Common myeloid progenitor, CD34-positive (primary cell): ENCODE measurements around the gene KCTD3.

Source experiments
- CTCF ChIA-PET: fragments of 350-600 bp; sonication (Branson Sonifier 250); formaldehyde crosslinking; loops from one replicate; lab custom pipeline; 2021; ENCODE audit warnings: antibody characterized with exemption; lab: Charles Lee
- POLR2A ChIA-PET: fragments of 350-600 bp; sonication (Branson Sonifier 250); formaldehyde crosslinking; loops from one replicate; lab custom pipeline; 2021; ENCODE audit warnings: antibody characterized with exemption; lab: Charles Lee
- DNase-seq, 3 donors: peaks; one replicate each; pipeline versions ENCODE4 v3.0.0 to v3.0.0-alpha.2; 2013
- H3K27ac ChIP-seq, 2 experiments: 1 replicate in 1 of 2; 2 replicates in 1 of 2; pipeline ENCODE4 v1.7.0; 2013; ENCODE audit warnings: inconsistent platforms in 2 of 2, low read length in 2 of 2, mild to moderate bottlenecking in 2 of 2, low read depth in 1 of 2, moderate library complexity in 1 of 2; ENCODE audit not compliant: severe bottlenecking in 2 of 2, insufficient read depth in 1 of 2, poor library complexity in 1 of 2
- H3K27me3 ChIP-seq, 5 experiments: replicated peaks in 2 of 5; 1 replicate in 3 of 5; 2 replicates in 2 of 5; pipeline versions ENCODE4 v1.6.1 to v1.7.0; 2013; ENCODE audit warnings: low read length in 4 of 5, mild to moderate bottlenecking in 2 of 5, moderate library complexity in 2 of 5, inconsistent platforms in 1 of 5; ENCODE audit not compliant: insufficient read depth in 5 of 5, control insufficient read depth in 4 of 5
- H3K36me3 ChIP-seq, 4 experiments: 1 replicate in 2 of 4; 2 replicates in 2 of 4; pipeline versions ENCODE4 v1.6.1 to v1.7.0; 2013; ENCODE audit warnings: low read length in 3 of 4, control low read depth in 1 of 4, mild to moderate bottlenecking in 1 of 4; ENCODE audit not compliant: control insufficient read depth in 4 of 4, insufficient read depth in 4 of 4
- H3K4me1 ChIP-seq, 4 experiments: 1 replicate in 3 of 4; 2 replicates in 1 of 4; pipeline versions ENCODE4 v1.6.1 to v1.7.1; 2013; ENCODE audit warnings: low read length in 3 of 4, mild to moderate bottlenecking in 3 of 4, control low read depth in 1 of 4, inconsistent platforms in 1 of 4, moderate library complexity in 1 of 4; ENCODE audit not compliant: control insufficient read depth in 4 of 4, insufficient read depth in 4 of 4; ENCODE audit errors: control extremely low read depth in 1 of 4
- H3K4me3 ChIP-seq, 7 experiments: 1 replicate in 4 of 7; 2 replicates in 3 of 7; pipeline versions ENCODE4 v1.5.1 to v1.7.0; 2013; ENCODE audit warnings: mild to moderate bottlenecking in 7 of 7, low read length in 6 of 7, moderate library complexity in 6 of 7, inconsistent platforms in 2 of 7, low read depth in 2 of 7, control low read depth in 1 of 7; ENCODE audit not compliant: insufficient read depth in 4 of 7, control insufficient read depth in 1 of 7; ENCODE audit errors: extremely low read depth in 1 of 7
- H3K9me3 ChIP-seq, 5 experiments: 1 replicate in 4 of 5; 2 replicates in 1 of 5; pipeline versions ENCODE4 v1.6.1 to v1.7.1; 2013; ENCODE audit warnings: low read length in 4 of 5, mild to moderate bottlenecking in 2 of 5, inconsistent platforms in 1 of 5, low read depth in 1 of 5, moderate library complexity in 1 of 5; ENCODE audit not compliant: control insufficient read depth in 4 of 5, insufficient read depth in 2 of 5; ENCODE audit errors: control extremely low read depth in 1 of 5
- WGBS: methylation state at CpG from one replicate; pipeline ENCODE4 v1.1.5; 2013; ENCODE audit not compliant: insufficient coverage; 5-methylcytosine and 5-hydroxymethylcytosine counted together

Gene KCTD3

DNA sequence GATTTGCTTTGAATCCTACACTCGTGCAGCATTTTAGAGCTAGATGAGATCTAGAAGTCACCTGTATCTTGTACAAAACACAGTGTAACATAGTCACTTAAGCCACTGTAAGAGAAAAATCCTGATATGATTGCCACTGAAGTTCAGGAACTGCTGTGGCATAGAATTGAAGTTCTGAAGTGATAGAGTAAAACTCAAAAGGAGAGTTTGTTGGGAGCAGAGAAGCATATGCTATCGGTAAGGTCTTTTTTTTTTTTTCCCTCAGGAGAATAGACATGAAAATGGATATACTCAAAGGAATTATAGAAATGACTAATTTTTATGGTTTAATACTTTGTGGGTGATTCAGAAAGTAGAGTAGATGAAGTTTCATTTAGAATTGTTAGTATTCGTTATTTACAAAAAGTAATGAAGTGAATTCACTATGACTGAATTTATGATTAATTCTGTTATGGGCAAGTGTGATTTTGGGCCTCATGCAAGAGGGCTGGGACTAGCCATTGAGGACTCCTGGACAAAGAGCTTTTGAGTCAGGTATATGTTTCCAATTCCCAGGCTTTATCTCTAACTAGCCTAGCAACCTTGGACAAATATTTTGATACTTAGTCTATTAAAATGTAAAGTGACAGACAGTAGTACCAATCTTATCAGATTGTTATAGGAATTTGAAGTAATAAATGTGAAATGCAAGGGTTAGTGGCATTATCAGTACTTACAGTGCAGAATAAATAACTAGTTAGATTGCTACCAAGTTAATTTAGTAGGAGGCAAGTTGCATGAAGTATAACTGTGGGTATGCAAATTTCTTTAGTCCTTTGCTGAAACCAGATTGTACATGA lies 3.1 kb downstream of the KCTD3 start:
- H3K36me3 ChIP-seq = no peaks in the 10 kb centered on the region
- POLR2A ChIA-PET = no interaction called here
- CTCF ChIA-PET = interaction anchor here (1.1 kb wide), 1 partner anchor 10 kb away, joined by 3 read pairs; no protein-coding TSS in a partner anchor
- H3K27ac ChIP-seq = peak overlapping the region in 1 of 2 experiments; percentile 37
- DNase-seq = no peak
- 100% methylated on average over 1 of the region's 3 CpGs for WGBS
- peaks cover 9 to 23% (median 14%) of the 10 kb centered on the region in 4 experiments for H3K4me1 ChIP-seq
- H3K4me3 ChIP-seq = no peak overlapping the region
- no peaks in the 10 kb centered on the region for H3K9me3 ChIP-seq
- H3K27me3 ChIP-seq = no peaks in the 10 kb centered on the region

DNA sequence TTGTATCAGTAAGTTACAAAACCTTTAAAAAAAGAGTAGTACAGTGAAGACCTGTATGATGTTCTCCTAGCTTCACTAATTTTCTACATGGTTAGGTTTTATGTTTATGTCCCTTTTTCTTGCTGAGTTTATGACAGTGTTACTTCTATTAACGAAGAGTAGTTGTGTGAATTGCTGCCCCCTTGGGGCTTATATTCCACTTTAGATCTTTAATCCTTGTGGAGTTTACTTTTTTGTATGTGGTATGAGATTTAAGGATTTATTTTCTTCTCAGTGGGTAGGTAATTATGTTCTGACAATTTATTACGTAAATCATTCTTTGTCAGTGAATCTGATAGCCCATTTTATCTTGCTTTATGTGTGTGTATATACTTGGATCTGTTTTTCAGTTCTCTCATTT lies 14.8 kb downstream of the KCTD3 start:
- ChIA-PET CTCF (no interaction called here), POLR2A (no interaction called here)
- H3K9me3 ChIP-seq = peaks cover 0 to 8% (median 0%) of the 10 kb centered on the region in 5 experiments
- H3K4me1 ChIP-seq = no peaks in the 10 kb centered on the region
- no peaks in the 10 kb centered on the region for H3K27me3 ChIP-seq
- H3K36me3 ChIP-seq = peaks cover 11 to 78% (median 21%) of the 10 kb centered on the region in 4 experiments
- H3K4me3 ChIP-seq = no peak overlapping the region
- DNase-seq = no peak
- no peak overlapping the region for H3K27ac ChIP-seq
- no CpG with 5 or more reads among the region's 2 CpGs for WGBS

DNA sequence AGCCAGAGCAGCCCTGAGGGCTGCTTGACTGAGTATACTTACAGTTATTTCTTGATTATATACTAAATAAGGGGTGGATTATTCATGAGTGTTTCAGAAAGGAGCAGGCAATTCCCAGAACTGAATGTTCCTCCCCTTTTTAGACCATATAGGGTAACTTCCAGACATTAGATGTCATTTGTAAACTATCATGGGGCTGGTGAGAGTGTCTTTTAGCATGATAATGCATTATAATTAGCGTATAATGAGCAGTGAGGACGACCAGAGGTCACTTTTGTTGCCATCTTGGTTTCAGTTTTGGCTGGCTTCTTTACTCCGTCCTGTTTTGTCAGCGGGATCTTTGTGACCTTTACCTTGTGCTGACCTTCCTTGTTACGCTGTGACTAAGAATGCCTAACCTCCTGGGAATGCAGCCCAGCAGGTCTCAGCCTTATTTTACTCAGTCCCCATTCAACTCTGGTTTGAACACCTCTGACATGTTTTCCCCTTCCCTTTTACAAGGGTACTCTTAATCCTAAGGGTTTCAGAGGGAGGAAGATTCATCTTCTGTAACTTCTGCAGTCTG lies 16.2 kb downstream of the KCTD3 start:
- Histone ChIP-seq H3K4me3 (no peak overlapping the region), H3K27ac (no peak overlapping the region), H3K27me3 (no peaks in the 10 kb centered on the region), H3K4me1 (no peaks in the 10 kb centered on the region), H3K36me3 (peaks cover 11 to 70% (median 21%) of the 10 kb centered on the region in 4 experiments), H3K9me3 (peaks cover 0 to 8% (median 0%) of the 10 kb centered on the region in 5 experiments)
- 99% methylated on average over 5 of the region's 5 CpGs for WGBS
- ChIA-PET CTCF (interaction anchor here (1.9 kb wide), 1 partner anchor 13 kb away, joined by 3 read pairs; no protein-coding TSS in a partner anchor), POLR2A (no interaction called here)
- no peak for DNase-seq

DNA sequence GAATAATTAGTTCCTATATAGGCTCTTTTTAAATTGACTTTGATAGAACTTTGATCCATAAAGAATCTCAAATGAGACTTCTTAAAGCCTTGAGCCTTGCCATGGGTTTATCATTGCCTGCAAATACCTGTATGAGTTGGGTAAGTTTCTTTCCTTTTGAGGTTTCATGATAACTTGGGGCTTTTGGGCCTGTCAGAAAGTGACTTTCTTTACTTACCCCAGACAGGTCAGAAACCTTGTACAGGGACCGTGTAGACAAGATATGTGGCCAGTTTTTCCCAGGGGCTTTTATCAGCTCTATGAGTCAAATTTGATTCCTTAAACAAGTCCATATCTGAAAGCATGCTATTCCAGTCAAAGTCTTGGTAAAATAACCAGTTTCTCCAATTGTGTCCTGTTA lies 17.3 kb downstream of the KCTD3 start:
- Histone ChIP-seq H3K27ac (no peak overlapping the region), H3K36me3 (peaks cover 13 to 71% (median 23%) of the 10 kb centered on the region in 4 experiments), H3K9me3 (peaks cover 0 to 8% (median 3%) of the 10 kb centered on the region in 5 experiments), H3K4me1 (no peaks in the 10 kb centered on the region), H3K27me3 (no peaks in the 10 kb centered on the region), H3K4me3 (no peak overlapping the region)
- DNase-seq = no peak
- WGBS = 100% methylated on average over 1 of the region's 1 CpG
- ChIA-PET CTCF (interaction anchor here (1.9 kb wide), 1 partner anchor 12 kb away, joined by 3 read pairs; no protein-coding TSS in a partner anchor), POLR2A (no interaction called here)

DNA sequence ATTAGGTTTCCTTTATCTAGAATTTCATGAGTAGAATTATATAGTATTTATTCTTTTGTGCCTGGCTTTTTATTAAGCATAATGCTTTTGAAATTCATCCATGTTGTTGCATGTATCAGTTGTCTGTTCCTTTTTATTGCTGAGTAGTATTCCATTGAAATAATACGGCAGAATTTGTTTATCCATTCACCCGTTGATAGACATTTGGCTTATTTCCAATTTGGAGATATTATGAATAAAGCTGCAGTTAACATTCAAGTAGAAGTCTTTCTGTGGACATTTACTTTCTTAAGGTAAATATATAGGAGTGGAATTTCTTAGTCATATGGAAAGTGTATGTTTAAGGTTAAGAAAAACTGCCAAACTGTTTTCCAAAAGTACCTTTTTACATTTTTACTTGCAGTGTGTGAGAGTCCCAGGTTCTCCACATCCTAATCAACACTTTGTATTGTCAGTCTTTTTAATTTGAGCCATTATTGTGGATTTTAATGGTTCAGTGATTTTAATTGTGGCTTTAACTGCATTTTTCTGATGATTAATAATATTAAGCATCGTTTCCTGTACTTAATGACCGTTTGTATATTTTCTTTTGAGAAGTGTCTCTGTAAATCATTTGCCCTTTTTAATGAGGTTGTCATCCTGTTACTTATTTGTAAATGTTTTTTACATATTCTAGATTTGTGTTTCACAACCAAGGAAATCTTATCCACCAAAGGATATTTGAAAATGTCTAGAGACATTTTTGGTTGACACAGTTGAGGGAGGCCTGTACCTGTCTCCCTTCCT lies 22.7 kb downstream of the KCTD3 start:
- H3K4me1 ChIP-seq = no peaks in the 10 kb centered on the region
- H3K36me3 ChIP-seq = peaks cover 2 to 44% (median 12%) of the 10 kb centered on the region in 4 experiments
- no peaks in the 10 kb centered on the region for H3K27me3 ChIP-seq
- CTCF ChIA-PET = interaction anchor here (1.3 to 2.0 kb wide), 2 partner anchors 10 to 16 kb away, joined by 3 to 5 read pairs; no protein-coding TSS in a partner anchor
- no peak for DNase-seq
- WGBS = 100% methylated on average over 1 of the region's 4 CpGs
- peaks cover 0 to 3% (median 0%) of the 10 kb centered on the region in 5 experiments for H3K9me3 ChIP-seq
- no peak overlapping the region for H3K27ac ChIP-seq
- H3K4me3 ChIP-seq = no peak overlapping the region
- POLR2A ChIA-PET = no interaction called here

DNA sequence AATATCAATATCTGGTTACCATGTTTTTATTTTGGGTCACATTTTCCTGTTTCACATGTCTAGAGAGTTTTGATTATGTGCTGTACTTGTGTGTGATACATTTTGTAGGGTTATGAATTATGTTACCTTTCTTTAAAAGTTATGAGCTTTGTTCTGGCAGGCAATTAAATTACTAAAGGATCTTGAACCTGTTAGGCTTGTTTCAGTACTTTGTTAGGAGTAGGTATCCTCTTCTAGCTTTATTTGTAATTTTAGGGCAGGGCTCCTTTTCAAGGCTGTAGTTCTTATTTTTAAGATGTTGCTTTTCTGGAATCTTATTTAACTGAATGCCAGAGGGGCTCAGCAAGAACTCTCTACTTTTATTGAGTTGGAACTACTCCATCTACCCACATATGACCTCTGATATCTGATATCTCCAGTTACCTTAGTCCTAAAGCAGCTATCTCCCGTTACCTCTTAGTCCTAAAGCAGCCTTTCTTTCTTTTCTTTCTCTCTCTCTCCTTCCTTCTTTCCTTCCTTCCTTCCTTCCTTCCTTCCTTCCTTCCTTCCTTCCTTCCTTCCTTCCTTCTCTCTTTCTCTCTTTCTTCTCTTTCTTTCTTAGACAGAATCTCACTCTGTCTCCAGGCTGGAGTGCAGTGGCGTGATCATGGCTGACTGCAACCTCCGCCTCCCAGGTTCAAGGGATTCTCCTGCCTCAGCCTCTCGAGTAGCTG lies 23.8 kb downstream of the KCTD3 start:
- Histone ChIP-seq H3K4me3 (no peak overlapping the region), H3K9me3 (peaks cover 0 to 3% (median 0%) of the 10 kb centered on the region in 5 experiments), H3K27me3 (no peaks in the 10 kb centered on the region), H3K36me3 (peaks cover 2 to 39% (median 12%) of the 10 kb centered on the region in 4 experiments), H3K4me1 (no peaks in the 10 kb centered on the region), H3K27ac (no peak overlapping the region)
- WGBS = 97% methylated on average over 4 of the region's 4 CpGs
- ChIA-PET POLR2A (no interaction called here), CTCF (no interaction called here)
- DNase-seq = no peak
